Kidney epithelial cell (primary cell): ENCODE data around the gene WNT7B. TPM values are rescaled to one million over a fixed set of nuclear protein-coding genes. Genes with fewer than 3 reads are reported as not detected.

Experiments
- DNase-seq: peaks from one replicate; pipeline ENCODE4 v3.0.0-alpha.2; 2010; ENCODE audit warnings: low read depth
- H3K27me3 ChIP-seq: 2 replicates; pipeline ENCODE4 v1.6.0; 2011; ENCODE audit warnings: low read length; ENCODE audit not compliant: control insufficient read depth, insufficient read depth
- H3K36me3 ChIP-seq: 2 replicates; pipeline ENCODE4 v1.5.1; 2011; ENCODE audit warnings: low read length; ENCODE audit not compliant: control insufficient read depth, insufficient read depth
- H3K4me3 ChIP-seq: 2 replicates; pipeline ENCODE4 v1.5.1; 2011; ENCODE audit warnings: low read depth, mild to moderate bottlenecking, control low read depth, low read length
- total RNA-seq: library from RNA; depleted of rRNA; stranded (reverse); fragments of >200 nt; gene quantifications from 2 replicates; pipeline ENCODE4 v1.2.3, GENCODE V29; 2015
- TF ChIP-seq, protein P1 (sequence below): IDR thresholded peaks from 2 replicates; pipeline ENCODE4 v1.5.1; 2011; ENCODE audit warnings: mild to moderate bottlenecking, moderate library complexity, low read length, control low read depth, inconsistent platforms; ENCODE audit not compliant: insufficient read depth, poor library complexity, severe bottlenecking

WNT7B gene
- total RNA-seq = 15.3 and 19.2 TPM in 2 replicates

DNA sequence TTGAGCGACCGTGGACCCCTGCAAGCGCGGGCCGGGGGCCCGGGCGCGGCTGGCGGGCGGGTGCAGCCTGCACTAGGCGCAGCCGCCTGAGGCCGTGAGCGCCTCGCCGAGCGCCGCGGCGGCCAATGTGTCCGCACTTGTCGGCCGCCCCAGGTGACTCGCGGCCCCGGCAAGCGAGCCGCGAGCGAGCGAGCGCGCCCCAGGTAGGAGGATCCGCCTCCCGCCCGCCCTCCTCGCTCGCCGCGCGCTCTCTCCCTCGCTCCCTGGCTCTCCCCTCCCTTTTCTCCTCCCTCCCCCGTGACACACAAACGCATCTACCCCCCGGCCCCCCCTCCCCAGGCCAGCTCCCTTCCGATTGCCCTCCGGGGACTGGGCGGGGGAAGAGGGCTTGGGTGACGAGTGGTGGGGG lies at the start of gene WNT7B:
Gene WNT7B (minus strand): TSS at position 160 of the 409 bp plus-strand sequence. CDS start 408 bp downstream, outside the sequence.
- Histone ChIP-seq H3K27me3 (peaks cover 13% of the 10 kb centered on the region), H3K36me3 (no peaks in the 10 kb centered on the region), H3K4me3 (peak within 1 kb of the TSS; percentile 50)
- TF ChIP-seq, protein P1, sequence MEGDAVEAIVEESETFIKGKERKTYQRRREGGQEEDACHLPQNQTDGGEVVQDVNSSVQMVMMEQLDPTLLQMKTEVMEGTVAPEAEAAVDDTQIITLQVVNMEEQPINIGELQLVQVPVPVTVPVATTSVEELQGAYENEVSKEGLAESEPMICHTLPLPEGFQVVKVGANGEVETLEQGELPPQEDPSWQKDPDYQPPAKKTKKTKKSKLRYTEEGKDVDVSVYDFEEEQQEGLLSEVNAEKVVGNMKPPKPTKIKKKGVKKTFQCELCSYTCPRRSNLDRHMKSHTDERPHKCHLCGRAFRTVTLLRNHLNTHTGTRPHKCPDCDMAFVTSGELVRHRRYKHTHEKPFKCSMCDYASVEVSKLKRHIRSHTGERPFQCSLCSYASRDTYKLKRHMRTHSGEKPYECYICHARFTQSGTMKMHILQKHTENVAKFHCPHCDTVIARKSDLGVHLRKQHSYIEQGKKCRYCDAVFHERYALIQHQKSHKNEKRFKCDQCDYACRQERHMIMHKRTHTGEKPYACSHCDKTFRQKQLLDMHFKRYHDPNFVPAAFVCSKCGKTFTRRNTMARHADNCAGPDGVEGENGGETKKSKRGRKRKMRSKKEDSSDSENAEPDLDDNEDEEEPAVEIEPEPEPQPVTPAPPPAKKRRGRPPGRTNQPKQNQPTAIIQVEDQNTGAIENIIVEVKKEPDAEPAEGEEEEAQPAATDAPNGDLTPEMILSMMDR = no peak
- DNase-seq = no peak

DNA sequence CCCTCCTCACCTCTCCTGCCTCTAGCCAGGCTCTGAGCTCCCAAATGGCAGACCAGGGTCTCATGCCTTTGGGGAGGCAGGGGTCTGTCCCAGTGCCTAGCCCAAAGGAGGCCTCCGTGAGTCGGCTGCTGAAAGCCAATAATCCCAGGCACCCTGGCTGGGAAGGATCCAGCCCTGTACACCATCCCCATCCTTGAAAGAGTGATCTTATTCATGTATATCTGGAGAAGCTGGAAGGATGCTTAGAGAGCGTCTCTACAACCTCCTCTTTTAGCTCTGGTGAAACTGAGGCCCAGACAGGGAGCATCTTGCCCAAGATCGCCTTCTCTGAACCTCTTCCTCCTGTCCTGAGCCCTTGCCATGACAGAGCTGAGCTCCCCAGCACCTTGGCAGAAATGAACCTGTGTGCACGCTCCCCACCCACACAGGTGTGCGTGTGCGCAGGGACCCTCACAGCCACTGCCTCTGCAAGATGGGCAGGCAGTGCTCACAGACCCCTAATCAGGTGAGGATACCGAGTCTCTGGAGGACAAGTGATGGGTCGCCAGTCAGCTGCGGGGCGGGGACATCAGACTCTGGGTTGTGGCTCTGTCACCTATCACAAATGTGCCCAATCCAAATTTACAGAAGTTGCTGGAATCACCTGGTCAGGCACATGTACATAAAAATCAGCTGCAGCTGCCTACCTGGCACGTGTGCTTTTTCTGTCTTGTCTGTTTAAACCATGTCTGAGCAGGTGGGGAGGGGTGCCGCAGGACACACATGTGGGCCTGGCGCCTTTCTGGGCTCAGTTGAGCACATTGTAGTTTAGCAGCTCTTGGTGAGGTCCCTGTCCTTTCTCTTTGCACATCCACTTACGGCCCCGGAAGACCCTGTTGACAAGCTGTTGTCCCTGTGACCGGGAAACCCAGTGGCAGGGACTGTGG lies 49.3 kb upstream of the WNT7B start:
- Histone ChIP-seq H3K27me3 (no peaks in the 10 kb centered on the region), H3K36me3 (no peaks in the 10 kb centered on the region), H3K4me3 (no peak overlapping the region)
- TF ChIP-seq, protein P1 = no peak
- DNase-seq = no peak

DNA sequence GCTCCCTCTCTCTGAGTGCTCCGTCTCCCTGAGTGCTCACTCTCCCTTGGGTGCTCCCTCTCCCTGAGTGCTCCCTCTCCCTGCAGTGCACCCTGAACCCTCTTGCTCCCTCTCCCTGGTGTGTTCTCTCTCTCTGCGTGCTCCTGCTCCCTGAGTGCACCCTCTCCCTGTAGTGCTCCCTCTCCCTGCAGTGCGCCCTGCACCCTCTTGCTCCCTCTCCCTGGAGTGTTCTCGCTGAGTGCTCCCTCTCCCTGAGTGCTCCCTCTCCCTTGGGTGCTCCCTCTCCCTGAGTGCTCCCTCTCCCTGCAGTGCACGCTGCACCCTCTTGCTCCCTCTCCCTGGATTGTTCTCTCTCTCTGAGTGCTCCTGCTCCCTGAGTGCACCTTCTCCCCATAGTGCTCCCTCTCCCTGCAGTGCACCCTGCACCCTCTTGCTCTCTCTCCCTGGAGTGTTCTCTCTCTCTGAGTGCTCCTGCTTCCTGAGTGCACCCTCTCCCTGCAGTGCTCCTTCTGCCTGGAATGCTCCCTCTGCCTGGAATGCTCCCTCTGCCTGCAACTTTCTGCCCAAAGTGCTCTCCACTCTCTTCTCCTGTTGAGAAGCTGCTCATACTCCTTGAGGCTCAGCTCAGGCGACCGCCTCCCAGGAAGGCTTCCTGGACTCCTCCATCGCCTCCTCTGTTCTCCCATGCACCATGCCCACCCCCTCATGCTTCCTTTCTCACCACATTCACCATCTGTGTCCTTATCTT lies 48.4 kb upstream of the WNT7B start:
- no peak for DNase-seq
- H3K4me3 ChIP-seq = no peak overlapping the region
- no peaks in the 10 kb centered on the region for H3K27me3 ChIP-seq
- H3K36me3 ChIP-seq = no peaks in the 10 kb centered on the region
- TF ChIP-seq, protein P1 = no peak

DNA sequence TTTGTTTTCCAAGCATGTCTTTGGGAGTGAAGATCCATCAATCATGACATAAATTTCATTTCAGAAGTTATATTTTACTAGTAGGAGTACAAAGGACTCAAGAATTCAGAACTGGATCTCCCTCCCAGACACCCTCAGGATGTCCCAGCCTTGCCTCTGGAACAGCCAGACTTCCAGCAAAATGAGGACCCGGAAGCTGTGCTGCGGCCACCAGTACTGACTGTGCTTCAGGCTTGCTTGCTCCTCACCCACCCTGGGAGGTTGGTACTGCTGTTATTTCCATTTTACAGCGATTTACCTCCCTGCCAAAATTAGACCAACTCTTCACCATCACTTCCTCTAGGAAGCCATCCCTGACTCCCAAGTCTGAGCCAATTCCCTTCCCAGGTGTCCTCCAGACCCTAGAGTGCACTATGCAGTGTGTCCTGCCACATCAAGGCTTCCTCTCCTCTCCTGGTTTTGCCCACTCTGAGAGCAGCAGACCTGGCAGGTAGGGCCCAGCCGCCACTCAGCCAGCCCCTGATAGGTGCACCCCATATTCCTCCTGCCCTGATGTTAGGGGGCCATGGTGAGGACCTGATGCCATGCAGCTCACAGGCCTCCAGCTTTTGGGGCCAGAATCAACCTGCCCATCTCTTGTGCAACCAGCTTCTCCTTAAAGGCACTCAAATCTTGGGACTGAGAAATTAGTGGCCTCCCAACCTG lies 47.3 kb upstream of the WNT7B start:
- H3K4me3 ChIP-seq = no peak overlapping the region
- no peaks in the 10 kb centered on the region for H3K27me3 ChIP-seq
- no peaks in the 10 kb centered on the region for H3K36me3 ChIP-seq
- TF ChIP-seq, protein P1 = no peak
- no peak for DNase-seq

DNA sequence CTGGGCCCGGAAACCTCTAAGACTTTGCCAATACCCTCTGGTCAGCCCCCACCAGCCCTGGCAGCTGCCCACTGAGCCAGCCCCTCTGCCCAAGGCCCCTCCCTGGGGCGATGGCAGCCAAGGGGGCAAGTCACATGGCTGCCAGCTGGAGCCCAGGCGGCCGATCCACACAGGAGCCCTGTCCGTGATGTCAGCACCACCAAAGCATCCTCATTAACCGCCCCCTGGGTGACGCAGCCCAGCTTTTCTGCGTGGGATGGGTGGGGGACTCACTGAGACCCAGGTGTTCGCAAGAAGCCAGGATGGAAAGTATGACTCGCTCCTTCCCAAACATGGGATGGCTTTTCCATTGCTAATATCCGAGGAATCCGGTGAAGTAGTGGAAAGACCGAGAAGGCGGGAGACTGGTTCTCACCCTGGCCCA lies 46.6 kb upstream of the WNT7B start:
- DNase-seq = peak; percentile 44
- H3K36me3 ChIP-seq = no peaks in the 10 kb centered on the region
- no peaks in the 10 kb centered on the region for H3K27me3 ChIP-seq
- TF ChIP-seq, protein P1 = no peak
- no peak overlapping the region for H3K4me3 ChIP-seq
